Neutrophil (primary cell): ENCODE measurements around the gene SMAD9.
A peak's percentile ranks its signal among the peaks of the same experiment; 100 is the strongest.

ENCODE experiments used
- H3K27ac ChIP-seq: fragments of 200-600 bp; sonication (generic); 2 replicates; pipeline ENCODE4 v1.5.1; 2016; ENCODE audit warnings: mild to moderate bottlenecking, moderate library complexity
- H3K27me3 ChIP-seq: fragments of 200-600 bp; sonication (generic); 2 replicates; pipeline ENCODE4 v1.6.0; 2016; ENCODE audit warnings: mild to moderate bottlenecking
- H3K36me3 ChIP-seq: fragments of 200-600 bp; sonication (generic); 2 replicates; pipeline ENCODE4 v1.5.1; 2017
- H3K4me1 ChIP-seq, 2 experiments: fragments of 200-600 bp in 1 of 2; sonication (generic) in 1 of 2; 1 replicate in 1 of 2; 2 replicates in 1 of 2; pipeline versions ENCODE4 v1.5.1 to v1.6.1; 2013 to 2016; ENCODE audit warnings: low read depth in 1 of 2, low read length in 1 of 2, mild to moderate bottlenecking in 1 of 2, moderate library complexity in 1 of 2; ENCODE audit not compliant: control insufficient read depth in 1 of 2, insufficient read depth in 1 of 2
- H3K4me3 ChIP-seq, 2 experiments: fragments of 200-600 bp in 1 of 2; sonication (generic) in 1 of 2; 1 replicate in 1 of 2; 2 replicates in 1 of 2; pipeline ENCODE4 v1.5.1; 2013 to 2016; ENCODE audit warnings: low read depth in 1 of 2, low read length in 1 of 2, mild to moderate bottlenecking in 1 of 2, moderate library complexity in 1 of 2
- H3K9me3 ChIP-seq: fragments of 200-600 bp; sonication (generic); 2 replicates; pipeline ENCODE4 v1.5.1; 2016
- TF ChIP-seq, protein P1 (sequence below): fragments of 200-600 bp; sonication (generic); IDR thresholded peaks from 2 replicates; pipeline ENCODE4 v1.5.1; 2016; ENCODE audit warnings: antibody characterized with exemption

The SMAD9 gene

DNA sequence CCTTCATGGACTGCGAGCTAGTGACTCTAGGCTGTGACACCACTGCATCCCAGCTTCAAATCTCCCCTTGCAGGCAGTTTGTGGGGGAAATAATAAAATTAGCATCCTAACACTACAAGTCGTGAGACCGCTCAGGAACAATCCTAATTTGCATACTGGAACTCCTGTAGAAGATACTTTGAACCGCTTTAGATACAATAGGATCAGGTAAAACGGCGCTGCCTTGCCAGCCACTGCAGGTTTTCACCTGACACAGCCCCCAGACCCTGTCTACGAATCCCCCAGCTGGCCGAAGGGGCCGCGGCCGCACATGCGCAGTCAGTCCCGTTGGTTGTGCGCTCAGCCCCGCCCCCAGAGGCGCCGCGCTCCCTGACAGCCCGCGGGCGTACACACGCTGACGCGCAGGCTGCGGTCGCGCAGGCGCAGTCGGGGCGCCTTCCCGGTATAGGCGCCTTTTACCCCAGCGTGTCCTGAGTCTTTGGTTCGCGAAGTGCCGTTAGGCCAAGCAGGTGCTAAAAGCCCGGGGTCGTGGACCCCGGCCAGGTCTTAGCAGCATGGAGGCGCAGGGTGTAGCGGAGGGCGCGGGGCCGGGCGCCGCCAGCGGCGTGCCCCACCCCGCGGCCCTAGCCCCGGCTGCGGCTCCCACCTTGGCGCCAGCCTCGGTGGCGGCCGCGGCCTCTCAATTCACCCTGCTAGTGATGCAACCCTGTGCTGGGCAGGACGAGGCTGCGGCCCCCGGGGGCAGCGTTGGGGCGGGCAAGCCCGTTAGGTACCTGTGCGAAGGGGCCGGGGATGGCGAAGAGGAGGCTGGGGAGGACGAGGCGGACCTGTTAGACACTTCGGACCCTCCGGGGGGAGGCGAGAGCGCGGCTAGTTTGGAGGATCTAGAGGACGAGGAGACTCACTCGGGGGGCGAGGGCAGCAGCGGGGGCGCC is 101.0 kb downstream of the SMAD9 start, which contains the start of gene RFXAP:
Gene RFXAP (plus strand): TSS at position 419 of the 935 bp plus-strand sequence. CDS start 136 bp downstream, at position 555.
- TF ChIP-seq, protein P1, sequence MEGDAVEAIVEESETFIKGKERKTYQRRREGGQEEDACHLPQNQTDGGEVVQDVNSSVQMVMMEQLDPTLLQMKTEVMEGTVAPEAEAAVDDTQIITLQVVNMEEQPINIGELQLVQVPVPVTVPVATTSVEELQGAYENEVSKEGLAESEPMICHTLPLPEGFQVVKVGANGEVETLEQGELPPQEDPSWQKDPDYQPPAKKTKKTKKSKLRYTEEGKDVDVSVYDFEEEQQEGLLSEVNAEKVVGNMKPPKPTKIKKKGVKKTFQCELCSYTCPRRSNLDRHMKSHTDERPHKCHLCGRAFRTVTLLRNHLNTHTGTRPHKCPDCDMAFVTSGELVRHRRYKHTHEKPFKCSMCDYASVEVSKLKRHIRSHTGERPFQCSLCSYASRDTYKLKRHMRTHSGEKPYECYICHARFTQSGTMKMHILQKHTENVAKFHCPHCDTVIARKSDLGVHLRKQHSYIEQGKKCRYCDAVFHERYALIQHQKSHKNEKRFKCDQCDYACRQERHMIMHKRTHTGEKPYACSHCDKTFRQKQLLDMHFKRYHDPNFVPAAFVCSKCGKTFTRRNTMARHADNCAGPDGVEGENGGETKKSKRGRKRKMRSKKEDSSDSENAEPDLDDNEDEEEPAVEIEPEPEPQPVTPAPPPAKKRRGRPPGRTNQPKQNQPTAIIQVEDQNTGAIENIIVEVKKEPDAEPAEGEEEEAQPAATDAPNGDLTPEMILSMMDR, result peak; percentile 38
- Histone ChIP-seq H3K27me3 (no peaks in the 10 kb centered on the region), H3K4me3 (peak within 1 kb of the TSS; percentile 82 to 92), H3K9me3 (no peaks in the 10 kb centered on the region), H3K36me3 (no peaks in the 10 kb centered on the region), H3K27ac (peak within 1 kb of the TSS; percentile 82), H3K4me1 (peaks cover 22 to 23% of the 10 kb centered on the region in 2 experiments)

DNA sequence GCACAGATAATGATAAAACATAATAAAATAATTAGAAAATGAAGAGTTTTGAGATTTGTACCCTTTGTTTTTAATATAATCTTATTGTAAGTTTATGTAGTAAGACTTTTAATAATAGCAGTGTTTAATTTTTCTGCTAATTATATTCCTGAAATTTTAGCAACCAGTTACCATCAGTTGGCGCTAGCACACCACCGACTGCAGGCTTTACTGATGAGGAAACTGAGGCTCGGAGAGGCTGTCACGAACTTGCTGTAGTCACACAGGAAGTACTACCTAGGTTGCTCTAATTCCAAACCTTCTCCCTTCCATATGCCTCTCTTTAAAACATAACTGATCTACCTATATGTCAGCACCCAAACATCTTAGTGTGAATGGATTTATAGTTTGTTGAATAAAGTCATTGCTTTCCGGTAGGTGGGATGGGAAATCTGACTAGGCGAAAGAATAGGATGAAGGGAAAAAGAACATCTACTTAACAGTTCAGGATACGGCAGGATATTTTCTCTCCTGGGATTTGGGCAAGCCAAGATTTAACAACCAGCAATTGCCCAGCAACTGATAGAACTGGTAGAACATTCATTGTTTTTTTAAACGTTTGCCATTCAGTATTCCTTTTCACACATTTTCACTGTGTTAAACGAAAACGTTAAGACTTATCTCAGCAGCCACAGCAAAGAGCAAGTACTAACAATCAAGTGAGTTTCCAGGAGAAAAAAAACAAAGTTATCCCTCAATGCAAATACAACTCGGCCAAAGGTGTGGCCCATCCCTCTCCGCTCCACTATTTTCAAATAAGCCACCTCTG is 101.8 kb downstream of the SMAD9 start:
- H3K4me1 ChIP-seq, result peaks cover 22 to 23% of the 10 kb centered on the region in 2 experiments
- H3K27ac ChIP-seq, result peak overlapping the region; percentile 82
- no peaks in the 10 kb centered on the region for H3K9me3 ChIP-seq
- H3K36me3 ChIP-seq, result no peaks in the 10 kb centered on the region
- peak overlapping the region; percentile 82 to 92 for H3K4me3 ChIP-seq
- TF ChIP-seq, protein P1, result no peak
- H3K27me3 ChIP-seq, result no peaks in the 10 kb centered on the region

DNA sequence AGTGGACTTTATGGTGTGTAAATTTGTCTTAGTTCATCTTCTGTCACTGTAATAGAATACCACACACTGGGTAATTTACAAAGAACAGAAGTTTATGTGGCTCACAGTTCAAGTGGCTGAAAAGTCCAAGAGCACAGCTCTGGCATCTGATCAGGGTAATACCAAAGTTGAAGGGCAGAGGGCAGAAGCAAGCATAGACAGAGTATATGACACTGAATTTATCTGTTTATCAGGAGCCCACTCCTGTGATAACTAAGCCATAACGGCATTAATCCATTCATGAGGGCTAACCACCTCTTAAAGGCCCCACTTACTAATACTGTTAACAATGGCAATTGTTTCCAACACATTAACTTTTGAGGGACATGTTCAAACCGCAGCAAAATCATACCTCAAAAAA is 105.0 kb downstream of the SMAD9 start:
- Histone ChIP-seq H3K36me3 (no peaks in the 10 kb centered on the region), H3K27ac (no peak overlapping the region), H3K27me3 (peaks cover 11% of the 10 kb centered on the region), H3K4me3 (no peak overlapping the region), H3K9me3 (no peaks in the 10 kb centered on the region), H3K4me1 (peaks cover 12 to 14% of the 10 kb centered on the region in 2 experiments)
- TF ChIP-seq, protein P1, result no peak

DNA sequence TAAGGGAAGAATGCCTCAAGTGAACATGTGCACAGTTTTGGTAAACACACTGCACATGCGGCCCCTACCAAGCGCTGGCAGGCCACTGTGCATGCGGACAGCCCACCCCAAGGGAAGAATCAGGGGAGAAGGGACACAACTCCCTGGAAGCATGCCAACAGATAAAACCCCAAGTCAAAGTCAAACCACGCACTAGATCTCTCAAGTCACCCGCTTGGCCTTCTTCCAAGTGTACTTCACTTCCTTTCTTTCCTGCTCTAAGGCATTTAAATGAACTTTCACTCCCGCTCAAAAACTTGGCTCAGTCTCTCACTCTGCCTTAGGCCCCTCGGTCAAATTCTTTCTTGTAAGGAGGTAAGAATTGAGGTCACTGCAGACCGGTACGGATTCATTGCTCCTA is 105.6 kb downstream of the SMAD9 start:
- peaks cover 17% of the 10 kb centered on the region for H3K27me3 ChIP-seq
- H3K9me3 ChIP-seq, result no peaks in the 10 kb centered on the region
- no peaks in the 10 kb centered on the region for H3K36me3 ChIP-seq
- TF ChIP-seq, protein P1, result no peak
- H3K4me3 ChIP-seq, result no peak overlapping the region
- peaks cover 6 to 8% of the 10 kb centered on the region in 2 experiments for H3K4me1 ChIP-seq
- no peak overlapping the region for H3K27ac ChIP-seq

DNA sequence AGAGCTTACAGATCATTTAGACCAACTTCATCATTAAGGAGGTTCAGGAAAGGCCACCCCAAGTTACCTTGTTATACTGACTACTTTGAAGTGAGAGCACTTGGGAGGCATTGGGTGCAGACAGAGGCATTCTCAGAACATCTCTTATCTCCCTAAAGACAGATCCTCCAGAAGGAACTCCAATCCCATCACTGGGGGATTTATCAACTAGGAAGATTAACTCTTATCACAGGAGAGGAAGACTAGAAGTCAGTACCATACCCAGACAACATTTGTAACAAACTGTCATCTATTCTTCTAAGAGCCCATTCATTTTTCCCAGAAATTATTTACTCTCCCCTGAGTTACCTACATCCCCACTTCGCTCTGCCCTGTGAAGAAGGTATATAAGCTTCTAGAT is 106.8 kb downstream of the SMAD9 start:
- TF ChIP-seq, protein P1, result no peak
- no peak overlapping the region for H3K4me3 ChIP-seq
- no peaks in the 10 kb centered on the region for H3K36me3 ChIP-seq
- no peaks in the 10 kb centered on the region for H3K9me3 ChIP-seq
- no peak overlapping the region for H3K27ac ChIP-seq
- peaks cover 0 to 2% of the 10 kb centered on the region in 2 experiments for H3K4me1 ChIP-seq
- peaks cover 17% of the 10 kb centered on the region for H3K27me3 ChIP-seq
